B cell (primary cell): ENCODE measurements around the gene GZMM. TPM values are rescaled to one million over a fixed set of nuclear protein-coding genes. Genes with fewer than 3 reads are reported as not detected.

Experiments
- ATAC-seq: fragments of 200-7000 bp; cut with Tn5 transposase; one replicate; pipeline ENCODE4 v1.10.0; 2021; ENCODE audit warnings: low read depth, mild to moderate bottlenecking, moderate number of reproducible peaks, moderate library complexity
- CTCF ChIA-PET: fragments of 350-600 bp; sonication (Branson Sonifier 250); formaldehyde crosslinking; loops from one replicate; lab custom pipeline; 2021; ENCODE audit warnings: antibody characterized with exemption, inconsistent platforms; lab: Charles Lee
- POLR2A ChIA-PET: fragments of 350-600 bp; sonication (Branson Sonifier 250); formaldehyde crosslinking; loops from one replicate; lab custom pipeline; 2021; ENCODE audit warnings: antibody characterized with exemption; lab: Charles Lee
- DNase-seq: peaks from one replicate; pipeline ENCODE4 v3.0.0; 2013
- H2AFZ ChIP-seq: 2 replicates; pipeline ENCODE4 v1.6.1; 2012; ENCODE audit warnings: mild to moderate bottlenecking, low read depth, low read length; ENCODE audit not compliant: insufficient read depth, poor library complexity, severe bottlenecking
- H3K27ac ChIP-seq, 2 donors: 1 replicate in 1 of 2; 2 replicates in 1 of 2; pipeline ENCODE4 v1.5.1; 2012 to 2013; ENCODE audit warnings: low read length in 2 of 2, mild to moderate bottlenecking in 2 of 2, moderate library complexity in 1 of 2
- H3K27me3 ChIP-seq, 4 experiments: fragments of 200-600 bp in 1 of 4; sonication (generic) in 1 of 4; replicated peaks in 1 of 4; 1 replicate in 2 of 4; 2 replicates in 2 of 4; pipeline versions ENCODE4 v1.6.1 to v1.7.0; 2013 to 2016; ENCODE audit warnings: low read length in 3 of 4, mild to moderate bottlenecking in 2 of 4, mixed read lengths in 1 of 4, moderate library complexity in 1 of 4; ENCODE audit not compliant: insufficient read depth in 4 of 4, control insufficient read depth in 3 of 4; ENCODE audit errors: control extremely low read depth in 1 of 4
- H3K36me3 ChIP-seq, 2 experiments: replicated peaks in 1 of 2; 1 replicate in 1 of 2; 2 replicates in 1 of 2; pipeline versions ENCODE4 v1.6.1 to v1.7.1; 2013; ENCODE audit warnings: low read length in 1 of 2; ENCODE audit not compliant: insufficient read depth in 2 of 2, control insufficient read depth in 1 of 2; ENCODE audit errors: control extremely low read depth in 1 of 2, extremely low read depth in 1 of 2
- H3K4me1 ChIP-seq, 2 donors: fragments of 200-600 bp in 1 of 2; sonication (generic) in 1 of 2; 1 replicate in 1 of 2; 2 replicates in 1 of 2; pipeline versions ENCODE4 v1.5.1 to v1.6.1; 2013 to 2017; ENCODE audit warnings: low read length in 2 of 2; ENCODE audit not compliant: control insufficient read depth in 2 of 2, insufficient read depth in 2 of 2
- H3K4me2 ChIP-seq: replicated peaks from 2 replicates; pipeline ENCODE3; 2012; ENCODE audit warnings: mild to moderate bottlenecking, low read depth, low read length; ENCODE audit not compliant: poor library complexity, severe bottlenecking
- H3K4me3 ChIP-seq, 5 experiments: fragments of 200-600 bp in 1 of 5; sonication (generic) in 1 of 5; 1 replicate in 3 of 5; 2 replicates in 2 of 5; pipeline versions ENCODE4 v1.5.1 to v1.7.0; 2011 to 2016; ENCODE audit warnings: low read length in 4 of 5, mild to moderate bottlenecking in 4 of 5, low read depth in 2 of 5, control low read depth in 1 of 5, moderate library complexity in 1 of 5; ENCODE audit not compliant: insufficient read depth in 1 of 5; ENCODE audit errors: control extremely low read depth in 1 of 5, extremely low read depth in 1 of 5
- H3K79me2 ChIP-seq: fragments of 200-600 bp; sonication (generic); one replicate; pipeline ENCODE4 v1.6.0; 2016; ENCODE audit warnings: low read length; ENCODE audit not compliant: control insufficient read depth, insufficient read depth
- H3K9ac ChIP-seq: fragments of 200-600 bp; sonication (generic); 2 replicates; pipeline ENCODE4 v1.6.1; 2017; ENCODE audit warnings: mild to moderate bottlenecking, low read length, moderate library complexity
- H3K9me3 ChIP-seq, 3 donors: one replicate each; pipeline versions ENCODE4 v1.6.1 to v1.7.1; 2013; ENCODE audit warnings: low read length in 2 of 3; ENCODE audit not compliant: control insufficient read depth in 2 of 3, insufficient read depth in 1 of 3; ENCODE audit errors: control extremely low read depth in 1 of 3
- H4K20me1 ChIP-seq: 2 replicates; pipeline ENCODE4 v1.6.0; 2012; ENCODE audit warnings: mild to moderate bottlenecking, low read length; ENCODE audit not compliant: insufficient read depth, control insufficient read depth, poor library complexity, severe bottlenecking
- H3K27ac Mint-ChIP-seq: one replicate; pipeline ENCODE4 v1.8.0; 2021; ENCODE audit warnings: mixed read lengths
- H3K27me3 Mint-ChIP-seq: one replicate; pipeline ENCODE4 v1.8.0; 2021; ENCODE audit warnings: mixed read lengths
- H3K4me1 Mint-ChIP-seq: one replicate; pipeline ENCODE4 v1.8.0; 2021; ENCODE audit warnings: mixed read lengths
- H3K4me3 Mint-ChIP-seq: one replicate; pipeline ENCODE4 v1.8.0; 2021; ENCODE audit warnings: mixed read lengths
- H3K9me3 Mint-ChIP-seq: one replicate; pipeline ENCODE4 v1.8.0; 2022; ENCODE audit warnings: mixed read lengths; ENCODE audit not compliant: insufficient read depth
- CTCF ChIP-seq: fragments of 200-600 bp; IDR thresholded peaks from one replicate; pipeline ENCODE4 v1.8.0; 2022; ENCODE audit warnings: antibody characterized with exemption, mild to moderate bottlenecking
- EZH2 ChIP-seq: IDR thresholded peaks from 2 replicates; pipeline ENCODE4 v1.6.1; 2012; ENCODE audit warnings: borderline replicate concordance, low read depth, mild to moderate bottlenecking, moderate library complexity, low read length; ENCODE audit not compliant: insufficient read depth, poor library complexity, severe bottlenecking
- WGBS: methylation state at CpG from one replicate; pipeline ENCODE4 v1.1.5; 2013; ENCODE audit warnings: missing lambda C conversion rate; ENCODE audit not compliant: insufficient coverage; 5-methylcytosine and 5-hydroxymethylcytosine counted together
- intact Hi-C: fragments of 100-400 bp; cut with micrococcal nuclease; formaldehyde crosslinking; loops from one replicate; pipeline ENCODE4 v1.10.0; 2022
- polyA plus RNA-seq: library from polyadenylated mRNA; depleted of rRNA; stranded (reverse); fragments of >200 nt; gene quantifications from 2 replicates; pipeline ENCODE4 v1.2.3, GENCODE V29; 2012
- total RNA-seq, 2 donors: library from RNA; stranded (reverse); fragments of 120-200 nt in 1 of 2; gene quantifications; 1 replicate in 1 of 2; 2 replicates in 1 of 2; pipeline versions ENCODE4 v1.2.3 to v1.2.4, GENCODE V29; 2013 to 2022

The GZMM gene
- total and polyA plus RNA-seq, 2 donors (not counting 1 experiment from before 2014, with no cell fraction given): 2.1 TPM; not detected in 1

DNA sequence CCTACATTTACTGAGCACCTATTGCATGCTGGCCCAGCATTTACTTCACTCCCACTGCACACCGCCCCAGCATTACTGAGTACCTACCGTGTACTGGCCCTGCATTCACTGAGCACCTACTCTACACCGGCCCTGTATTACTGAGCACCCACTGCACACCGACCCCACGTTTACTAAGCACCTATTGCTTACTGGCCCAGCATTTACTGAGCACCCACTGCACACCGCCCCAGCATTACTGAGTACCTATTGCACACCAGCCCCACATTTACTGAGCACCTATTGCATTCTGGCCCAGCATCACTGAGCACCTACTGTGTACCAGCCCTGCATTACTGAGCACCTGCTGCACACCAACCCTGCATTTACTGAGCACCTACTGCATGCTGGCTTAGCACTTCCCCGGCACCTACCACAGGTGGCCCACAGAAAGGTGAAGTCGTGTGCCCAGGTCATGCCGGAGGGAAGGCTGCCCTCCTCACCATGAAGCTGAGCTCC, 29.6 kb upstream of the GZMM start:
- CTCF ChIA-PET: no interaction called here

More for the DNA sequence above, 29.6 kb upstream of the GZMM start:
- no peak for ATAC-seq
- H3K27ac ChIP-seq: no peak overlapping the region
- H3K27me3 Mint-ChIP-seq: no peaks in the 10 kb centered on the region
- H3K79me2 ChIP-seq: peaks cover 6% of the 10 kb centered on the region
- peaks cover 0 to 4% of the 10 kb centered on the region in 2 experiments for H3K36me3 ChIP-seq
- no peak overlapping the region for H3K4me3 Mint-ChIP-seq
- peaks cover 17 to 20% of the 10 kb centered on the region in 2 donors for H3K4me1 ChIP-seq
- peaks cover 0 to 8% (median 0%) of the 10 kb centered on the region in 3 donors for H3K9me3 ChIP-seq
- no peak overlapping the region for H3K27ac Mint-ChIP-seq
- no peak overlapping the region for H3K9ac ChIP-seq
- DNase-seq: no peak
- POLR2A ChIA-PET: no interaction called here
- H3K4me3 ChIP-seq: no peak overlapping the region
- no peaks in the 10 kb centered on the region for H3K9me3 Mint-ChIP-seq
- H3K27me3 ChIP-seq: no peaks in the 10 kb centered on the region
- H2AFZ ChIP-seq: no peak overlapping the region
- peaks cover 18% of the 10 kb centered on the region for H3K4me1 Mint-ChIP-seq
- peaks cover 5% of the 10 kb centered on the region for H4K20me1 ChIP-seq
- TF ChIP-seq CTCF: no peak
- TF ChIP-seq EZH2: no peak
- intact Hi-C loops: no loop called here
- no peak overlapping the region for H3K4me2 ChIP-seq
- WGBS: over 99% methylated on average over 9 of the region's 9 CpGs
